GM19099 (cell line): ENCODE measurements around the gene F5.

Source experiments
- POLR2A ChIP-seq: IDR thresholded peaks from 3 replicates; pipeline ENCODE4 v1.6.1; 2011; ENCODE audit warnings: low read depth; ENCODE audit not compliant: insufficient read length; ENCODE audit errors: extremely low read depth

The F5 gene

DNA sequence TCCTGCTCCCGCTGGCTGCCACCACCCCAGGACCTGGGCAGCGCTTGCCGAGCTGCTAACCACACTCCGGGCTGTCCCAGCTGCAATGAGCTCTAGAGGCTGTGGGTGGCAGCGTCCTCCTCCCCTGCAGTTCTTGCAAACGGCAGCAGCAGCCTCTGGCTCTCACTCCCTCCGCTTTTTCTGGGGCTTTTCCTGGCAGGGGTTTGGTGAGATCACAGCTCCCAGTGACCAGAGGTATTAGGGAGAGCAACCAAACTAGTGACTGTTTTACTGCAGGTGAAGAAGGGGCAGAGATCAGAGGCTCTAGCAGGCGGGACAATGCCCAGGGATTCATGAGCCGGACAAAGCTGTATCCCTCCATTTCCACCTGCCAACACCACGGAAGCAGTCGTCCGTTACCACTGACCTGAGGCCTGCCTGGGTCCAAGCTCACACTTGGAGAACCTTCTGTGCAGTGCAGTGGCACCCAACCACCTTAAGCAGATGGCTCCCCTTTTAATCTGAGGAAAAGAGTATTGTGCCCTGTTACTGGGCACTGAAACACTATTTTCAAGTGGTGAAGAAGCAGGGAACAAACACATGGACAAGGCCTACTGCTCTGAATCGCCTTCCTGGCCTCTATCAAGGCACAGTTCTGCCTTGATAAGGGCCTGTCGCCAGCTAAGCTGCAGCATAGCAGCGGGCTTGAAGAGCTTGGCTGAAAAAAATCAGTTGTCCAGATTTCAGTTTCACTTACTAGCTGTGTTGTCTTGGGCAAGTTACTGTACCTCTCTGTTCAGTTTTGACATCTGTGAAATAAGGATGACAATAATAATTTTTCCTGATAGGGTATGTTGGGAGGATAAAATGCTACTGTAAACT lies at the start of gene F5:
F5 (minus strand) TSS at position 87 of the 861 bp plus-strand sequence. CDS start 95 bp downstream, outside the sequence.
- TF ChIP-seq POLR2A: no peak

DNA sequence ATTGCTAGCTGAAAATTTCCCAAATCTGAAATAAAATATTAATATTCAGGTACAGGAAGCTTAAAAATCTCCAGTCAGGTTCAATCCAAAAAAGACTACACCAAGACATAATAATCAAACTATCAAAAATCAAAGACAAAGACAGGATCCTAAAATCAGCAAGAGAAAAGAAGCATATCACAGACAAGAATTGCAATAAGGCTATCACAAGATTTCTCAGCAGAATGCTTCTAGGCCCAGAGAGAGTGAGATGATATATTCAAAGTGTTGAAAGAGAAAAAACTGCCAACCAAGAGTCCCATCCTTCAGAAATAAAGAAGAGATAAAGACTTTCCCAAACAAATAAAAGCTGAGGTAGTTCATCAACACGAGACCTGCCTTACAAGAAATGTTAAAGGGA lies 48.6 kb upstream of the F5 start:
- no peak for TF ChIP-seq POLR2A

DNA sequence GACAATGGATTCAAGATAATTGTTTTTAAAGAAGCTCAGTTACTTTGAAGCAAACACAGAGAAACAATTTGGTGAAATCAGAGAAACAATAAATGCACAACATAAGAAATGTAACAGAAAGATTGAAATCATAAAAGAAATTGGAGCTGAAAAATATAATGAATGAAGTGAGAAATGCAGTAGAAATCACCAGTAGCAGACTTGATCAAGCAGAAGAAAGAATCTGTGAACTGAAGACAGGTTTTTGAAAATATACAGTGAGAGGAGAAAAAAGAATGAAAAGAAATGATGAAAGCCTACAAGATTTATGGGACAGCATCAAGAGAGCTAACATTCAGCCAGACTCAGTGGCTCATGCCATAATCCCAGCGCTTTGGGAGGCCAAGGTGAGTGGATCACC lies 47.9 kb upstream of the F5 start:
- no peak for TF ChIP-seq POLR2A

DNA sequence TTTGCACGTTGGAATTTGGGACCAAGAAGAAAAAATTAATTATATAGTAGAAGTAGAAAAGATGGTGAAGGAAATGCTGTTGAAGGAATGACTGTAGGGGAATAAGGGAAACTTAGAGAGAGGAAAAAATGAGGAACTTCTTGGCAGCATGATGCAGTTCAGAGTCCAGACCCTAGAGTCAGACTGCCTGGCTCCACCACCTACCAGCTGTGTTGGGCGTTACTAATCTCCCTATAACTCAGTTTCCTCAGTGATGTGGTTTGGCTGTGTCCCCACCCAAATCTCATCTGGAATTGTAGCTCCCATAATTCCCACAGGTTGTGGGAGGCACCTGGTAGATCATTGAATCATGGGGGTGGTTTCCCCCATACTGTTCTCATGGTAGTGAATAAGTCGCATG lies 45.0 kb upstream of the F5 start:
- no peak for TF ChIP-seq POLR2A

DNA sequence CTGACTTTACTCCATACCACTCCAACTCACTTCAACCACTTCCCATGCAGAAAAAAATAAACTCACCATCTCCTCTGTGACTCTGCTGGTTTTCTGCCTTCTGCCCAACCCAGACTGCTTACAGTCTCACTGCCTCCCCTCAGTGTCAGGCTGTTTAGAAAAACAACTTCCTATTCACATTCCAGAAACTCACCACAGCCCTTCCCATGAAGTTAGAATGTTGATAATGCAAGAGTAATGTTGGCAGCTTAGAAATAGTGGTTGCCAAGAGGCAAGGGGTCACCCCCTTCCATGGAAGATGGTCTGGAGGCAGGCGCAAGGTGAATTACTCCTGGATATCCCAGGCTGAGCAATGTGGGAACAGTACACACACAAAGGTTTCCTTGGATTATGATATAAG lies 43.7 kb upstream of the F5 start, which contains the start of gene SELP:
SELP (minus strand) TSS at position 119 of the 400 bp plus-strand sequence; CDS start at position 69, 50 bp downstream.
- TF ChIP-seq POLR2A: no peak

DNA sequence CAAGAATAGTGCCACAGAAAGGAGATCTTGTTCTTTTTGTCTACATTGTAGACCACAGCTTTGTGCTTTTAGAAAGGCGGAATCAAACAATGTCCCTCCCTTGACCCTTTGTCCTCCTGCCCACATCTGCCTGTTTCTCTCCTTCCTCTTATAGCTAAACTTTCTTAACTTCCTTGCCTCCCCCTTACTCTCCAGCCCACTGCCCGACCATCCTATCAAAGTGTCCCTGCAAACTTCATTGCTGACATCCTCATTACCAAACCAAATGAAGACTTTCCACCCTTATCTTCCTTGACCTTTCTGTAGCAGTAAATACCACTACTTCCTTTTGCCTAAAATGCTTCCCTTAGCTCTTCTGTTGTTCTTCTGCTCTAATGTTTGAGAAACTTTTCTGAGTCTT lies 38.6 kb upstream of the F5 start:
- TF ChIP-seq POLR2A: no peak

DNA sequence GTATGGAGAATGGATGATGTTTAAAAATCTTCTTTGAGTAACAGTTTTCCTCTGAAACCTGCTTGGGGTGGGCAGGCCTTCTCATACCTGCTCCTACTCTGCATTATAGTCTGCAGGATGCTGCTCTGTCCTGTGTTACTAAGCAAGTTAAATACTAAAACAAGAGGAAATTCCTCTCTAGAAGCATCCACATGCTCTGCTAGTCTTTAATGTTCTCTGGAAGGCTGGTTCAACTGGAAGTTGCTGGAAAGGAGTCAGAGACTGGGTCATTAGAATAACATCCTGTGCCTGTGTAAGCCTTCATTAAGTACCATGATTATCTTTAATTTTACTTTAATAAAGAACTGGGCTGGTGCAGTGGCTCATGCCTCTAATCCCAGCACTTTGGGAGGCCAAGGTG lies 37.8 kb upstream of the F5 start:
- no peak for TF ChIP-seq POLR2A

DNA sequence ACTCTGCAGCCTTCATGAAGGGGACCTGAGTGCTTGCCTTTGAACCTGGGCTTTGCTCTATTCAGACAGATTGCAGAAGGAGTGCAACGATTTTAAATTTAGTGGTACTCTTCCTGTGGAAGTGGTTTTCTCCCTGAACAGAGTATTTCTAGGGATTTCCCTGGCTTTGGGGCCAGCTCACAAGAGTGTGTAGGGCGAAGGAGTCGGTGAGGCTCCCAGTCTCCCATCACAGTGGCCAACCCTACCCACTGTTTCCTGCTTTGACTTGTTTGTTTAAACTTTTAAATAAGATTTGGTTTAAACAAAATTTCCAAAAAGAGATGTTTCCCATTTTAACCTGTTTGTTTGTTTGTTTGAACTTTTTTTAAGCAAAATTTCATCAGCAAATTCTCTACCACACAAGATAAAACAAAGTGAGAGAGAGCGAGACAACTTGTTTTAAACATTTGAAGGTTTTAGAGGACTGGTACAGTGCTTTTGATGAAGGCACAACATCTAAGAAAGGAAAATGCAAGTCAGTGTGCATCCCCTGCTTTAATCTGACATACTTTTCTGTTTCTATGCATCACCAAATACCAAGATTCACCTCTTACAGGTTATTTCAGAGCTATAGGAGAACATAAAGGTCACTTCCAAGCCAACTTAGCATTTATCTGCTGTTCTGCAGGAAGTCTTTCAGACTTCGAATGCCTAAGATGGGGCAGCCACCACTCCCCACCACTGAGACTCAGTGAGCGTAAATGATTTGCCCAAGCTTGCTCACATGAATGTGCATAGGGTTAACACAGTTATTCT lies 37.0 kb upstream of the F5 start:
- no peak for TF ChIP-seq POLR2A

DNA sequence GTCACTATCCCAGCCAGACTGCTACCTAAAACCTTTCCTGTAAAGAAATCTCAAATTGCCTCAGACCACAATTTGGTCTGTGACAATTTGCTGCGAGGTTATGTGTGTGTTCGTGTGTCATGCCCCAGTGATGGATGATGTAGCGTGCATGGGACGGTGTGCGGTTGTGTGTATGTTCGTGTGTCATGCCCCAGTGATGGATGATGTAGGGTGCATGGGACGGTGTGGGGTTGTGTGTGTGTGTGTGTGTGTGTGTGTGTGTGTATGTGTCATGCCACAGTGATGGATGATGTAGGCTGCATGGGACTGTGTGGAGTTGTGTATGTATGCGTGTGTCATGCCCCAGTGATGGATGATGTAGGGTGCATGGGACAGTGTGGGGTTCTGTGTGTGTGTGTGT lies 34.3 kb upstream of the F5 start:
- TF ChIP-seq POLR2A: no peak

DNA sequence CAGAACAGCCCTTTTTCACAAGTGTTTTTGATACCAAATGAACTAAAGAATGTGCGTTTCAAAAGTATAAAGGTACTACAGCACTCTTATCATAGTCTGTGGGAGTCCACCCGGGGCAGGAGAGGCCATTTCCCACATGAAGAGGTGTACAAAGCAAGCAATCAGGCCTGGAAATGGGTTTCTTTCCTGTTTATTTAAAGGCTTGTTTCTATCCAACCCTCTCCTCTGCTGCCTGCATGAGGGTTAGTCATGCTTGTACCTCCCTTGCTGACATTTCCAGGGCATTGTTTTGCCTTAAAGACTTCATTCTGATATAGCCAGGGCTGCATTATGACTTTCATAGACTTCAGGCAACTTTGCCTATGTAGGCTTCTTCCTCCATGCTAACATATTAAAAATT lies 32.1 kb upstream of the F5 start:
- TF ChIP-seq POLR2A: no peak

DNA sequence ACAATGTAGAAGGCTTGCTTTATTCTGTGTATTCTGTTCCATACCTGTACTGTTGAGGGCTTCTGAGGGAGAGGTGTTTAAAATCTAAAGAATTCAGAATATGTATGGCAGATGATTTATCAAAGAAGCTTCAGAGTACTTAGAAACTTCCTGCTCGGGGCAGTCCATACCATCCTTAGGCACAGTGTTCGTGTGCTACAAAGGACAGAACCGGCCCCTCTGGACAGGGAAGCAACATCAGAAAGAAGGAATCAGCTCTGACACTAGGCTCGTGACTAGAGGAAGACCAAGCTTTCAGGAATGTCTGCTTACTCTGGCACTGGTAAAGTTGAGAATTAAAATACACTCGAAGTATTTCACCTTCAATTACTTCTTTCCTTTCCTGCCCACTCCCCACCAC lies 29.5 kb upstream of the F5 start:
- no peak for TF ChIP-seq POLR2A

DNA sequence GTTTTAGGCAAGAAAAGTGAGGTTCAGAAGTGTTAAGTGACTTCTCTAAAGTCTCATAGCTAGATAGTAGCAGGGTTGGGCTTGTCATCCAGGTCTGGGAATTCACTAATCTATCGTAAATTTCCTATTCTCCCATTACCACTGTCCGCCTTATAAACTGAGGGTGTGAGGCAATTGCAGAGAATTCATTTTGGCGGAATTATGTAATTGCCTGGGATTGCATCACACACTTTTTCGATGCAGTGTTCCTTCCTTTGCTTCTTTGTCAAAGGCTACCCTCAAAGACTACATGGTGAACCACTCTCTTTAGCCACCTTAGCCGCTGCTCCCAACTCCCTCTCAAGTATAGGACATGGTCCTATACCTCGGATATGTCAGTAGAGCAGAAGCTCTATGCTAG lies 24.6 kb upstream of the F5 start:
- TF ChIP-seq POLR2A: no peak

DNA sequence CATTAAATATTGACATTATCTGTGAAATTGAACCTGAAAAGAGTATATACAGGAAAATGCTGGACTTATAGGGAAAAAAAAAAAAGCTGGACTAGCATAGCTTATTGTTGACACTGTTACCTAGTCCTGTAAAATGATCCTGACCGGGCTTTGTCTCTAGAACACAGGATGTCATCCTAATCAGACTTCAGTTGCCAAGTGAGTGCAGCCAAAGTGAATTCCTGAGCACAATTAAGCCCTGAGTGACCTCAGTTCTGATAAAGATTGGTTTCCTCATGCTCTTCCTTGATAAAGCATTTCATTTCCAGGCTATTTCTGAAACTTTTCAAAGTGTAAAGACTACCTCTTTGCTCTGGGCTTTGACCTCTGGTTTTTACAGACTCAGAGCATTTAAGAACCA lies 23.8 kb upstream of the F5 start:
- no peak for TF ChIP-seq POLR2A

DNA sequence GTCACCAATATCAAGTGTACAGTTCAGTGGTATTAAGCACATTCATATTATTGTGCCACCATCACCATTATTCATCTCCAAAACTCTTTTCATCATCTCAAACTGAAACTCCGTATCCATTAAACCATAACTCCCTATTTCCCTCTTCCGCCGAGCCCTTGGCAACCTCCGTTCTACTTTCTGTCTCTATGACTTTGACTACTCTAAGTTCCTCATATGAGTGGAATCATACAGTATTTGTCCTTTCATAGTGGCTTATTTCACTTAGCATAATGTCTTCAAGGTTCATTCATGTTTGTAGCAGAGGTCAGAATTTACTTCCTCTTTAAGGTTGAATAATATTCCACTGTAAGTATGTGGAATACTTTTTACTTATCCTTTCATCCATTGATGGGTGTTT lies 21.9 kb upstream of the F5 start:
- TF ChIP-seq POLR2A: no peak

DNA sequence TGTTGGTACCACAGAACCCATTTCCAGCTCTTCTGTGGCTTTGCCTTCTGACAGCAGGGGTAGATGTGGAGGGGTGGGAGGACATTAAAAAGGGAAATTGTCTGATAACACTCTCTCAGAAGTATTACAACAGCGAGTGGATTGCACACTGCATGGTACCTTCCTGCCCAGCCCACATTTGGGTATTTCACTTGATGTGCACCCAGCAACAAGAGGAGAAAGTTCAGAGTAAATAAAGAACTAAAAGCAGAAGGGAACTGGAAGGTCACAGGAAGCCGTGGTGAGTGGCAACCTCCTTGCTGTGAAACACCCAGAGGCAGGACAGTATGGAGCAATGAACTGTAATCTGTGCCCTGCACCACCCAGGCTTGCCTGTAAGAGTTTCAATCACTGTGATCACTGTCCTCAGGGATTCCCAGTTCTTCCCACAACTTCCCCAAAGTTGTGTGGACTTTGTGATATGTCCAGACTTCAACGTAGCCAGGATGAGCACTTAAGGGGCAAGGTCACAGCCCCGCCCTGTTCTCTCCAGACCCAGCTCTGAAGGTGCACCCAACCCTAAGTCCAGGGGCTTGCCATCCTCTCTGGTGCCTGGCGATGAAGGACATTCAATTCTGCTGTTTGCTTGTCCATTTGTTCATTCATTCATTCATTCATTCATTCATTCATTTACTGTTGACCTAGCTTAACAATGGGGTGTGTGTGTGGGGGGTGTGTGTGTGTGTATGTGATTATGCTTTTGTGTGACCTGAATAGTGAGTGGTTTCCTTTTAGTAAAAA lies 18.7 kb upstream of the F5 start:
- TF ChIP-seq POLR2A: no peak
